B cell (primary cell): Measurements from ENCODE around the gene TUBB4A. TPM values are rescaled to one million over a fixed set of nuclear protein-coding genes. Genes with fewer than 3 reads are reported as not detected.

Experiments used
- ATAC-seq: fragments of 200-7000 bp; cut with Tn5 transposase; one replicate; pipeline ENCODE4 v1.10.0; 2021; ENCODE audit warnings: low read depth, mild to moderate bottlenecking, moderate number of reproducible peaks, moderate library complexity
- CTCF ChIA-PET: fragments of 350-600 bp; sonication (Branson Sonifier 250); formaldehyde crosslinking; loops from one replicate; lab custom pipeline; 2021; ENCODE audit warnings: antibody characterized with exemption, inconsistent platforms; lab: Charles Lee
- POLR2A ChIA-PET: fragments of 350-600 bp; sonication (Branson Sonifier 250); formaldehyde crosslinking; loops from one replicate; lab custom pipeline; 2021; ENCODE audit warnings: antibody characterized with exemption; lab: Charles Lee
- DNase-seq: peaks from one replicate; pipeline ENCODE4 v3.0.0; 2013
- H2AFZ ChIP-seq: 2 replicates; pipeline ENCODE4 v1.6.1; 2012; ENCODE audit warnings: mild to moderate bottlenecking, low read depth, low read length; ENCODE audit not compliant: insufficient read depth, poor library complexity, severe bottlenecking
- H3K27ac ChIP-seq, 2 donors: 1 replicate in 1 of 2; 2 replicates in 1 of 2; pipeline ENCODE4 v1.5.1; 2012 to 2013; ENCODE audit warnings: low read length in 2 of 2, mild to moderate bottlenecking in 2 of 2, moderate library complexity in 1 of 2
- H3K27me3 ChIP-seq, 4 experiments: fragments of 200-600 bp in 1 of 4; sonication (generic) in 1 of 4; replicated peaks in 1 of 4; 1 replicate in 2 of 4; 2 replicates in 2 of 4; pipeline versions ENCODE4 v1.6.1 to v1.7.0; 2013 to 2016; ENCODE audit warnings: low read length in 3 of 4, mild to moderate bottlenecking in 2 of 4, mixed read lengths in 1 of 4, moderate library complexity in 1 of 4; ENCODE audit not compliant: insufficient read depth in 4 of 4, control insufficient read depth in 3 of 4; ENCODE audit errors: control extremely low read depth in 1 of 4
- H3K36me3 ChIP-seq, 2 experiments: replicated peaks in 1 of 2; 1 replicate in 1 of 2; 2 replicates in 1 of 2; pipeline versions ENCODE4 v1.6.1 to v1.7.1; 2013; ENCODE audit warnings: low read length in 1 of 2; ENCODE audit not compliant: insufficient read depth in 2 of 2, control insufficient read depth in 1 of 2; ENCODE audit errors: control extremely low read depth in 1 of 2, extremely low read depth in 1 of 2
- H3K4me1 ChIP-seq, 2 donors: fragments of 200-600 bp in 1 of 2; sonication (generic) in 1 of 2; 1 replicate in 1 of 2; 2 replicates in 1 of 2; pipeline versions ENCODE4 v1.5.1 to v1.6.1; 2013 to 2017; ENCODE audit warnings: low read length in 2 of 2; ENCODE audit not compliant: control insufficient read depth in 2 of 2, insufficient read depth in 2 of 2
- H3K4me2 ChIP-seq: replicated peaks from 2 replicates; pipeline ENCODE3; 2012; ENCODE audit warnings: mild to moderate bottlenecking, low read depth, low read length; ENCODE audit not compliant: poor library complexity, severe bottlenecking
- H3K4me3 ChIP-seq, 5 experiments: fragments of 200-600 bp in 1 of 5; sonication (generic) in 1 of 5; 1 replicate in 3 of 5; 2 replicates in 2 of 5; pipeline versions ENCODE4 v1.5.1 to v1.7.0; 2011 to 2016; ENCODE audit warnings: low read length in 4 of 5, mild to moderate bottlenecking in 4 of 5, low read depth in 2 of 5, control low read depth in 1 of 5, moderate library complexity in 1 of 5; ENCODE audit not compliant: insufficient read depth in 1 of 5; ENCODE audit errors: control extremely low read depth in 1 of 5, extremely low read depth in 1 of 5
- H3K79me2 ChIP-seq: fragments of 200-600 bp; sonication (generic); one replicate; pipeline ENCODE4 v1.6.0; 2016; ENCODE audit warnings: low read length; ENCODE audit not compliant: control insufficient read depth, insufficient read depth
- H3K9ac ChIP-seq: fragments of 200-600 bp; sonication (generic); 2 replicates; pipeline ENCODE4 v1.6.1; 2017; ENCODE audit warnings: mild to moderate bottlenecking, low read length, moderate library complexity
- H3K9me3 ChIP-seq, 3 donors: one replicate each; pipeline versions ENCODE4 v1.6.1 to v1.7.1; 2013; ENCODE audit warnings: low read length in 2 of 3; ENCODE audit not compliant: control insufficient read depth in 2 of 3, insufficient read depth in 1 of 3; ENCODE audit errors: control extremely low read depth in 1 of 3
- H4K20me1 ChIP-seq: 2 replicates; pipeline ENCODE4 v1.6.0; 2012; ENCODE audit warnings: mild to moderate bottlenecking, low read length; ENCODE audit not compliant: insufficient read depth, control insufficient read depth, poor library complexity, severe bottlenecking
- H3K27ac Mint-ChIP-seq: one replicate; pipeline ENCODE4 v1.8.0; 2021; ENCODE audit warnings: mixed read lengths
- H3K27me3 Mint-ChIP-seq: one replicate; pipeline ENCODE4 v1.8.0; 2021; ENCODE audit warnings: mixed read lengths
- H3K4me1 Mint-ChIP-seq: one replicate; pipeline ENCODE4 v1.8.0; 2021; ENCODE audit warnings: mixed read lengths
- H3K4me3 Mint-ChIP-seq: one replicate; pipeline ENCODE4 v1.8.0; 2021; ENCODE audit warnings: mixed read lengths
- H3K9me3 Mint-ChIP-seq: one replicate; pipeline ENCODE4 v1.8.0; 2022; ENCODE audit warnings: mixed read lengths; ENCODE audit not compliant: insufficient read depth
- CTCF ChIP-seq: fragments of 200-600 bp; IDR thresholded peaks from one replicate; pipeline ENCODE4 v1.8.0; 2022; ENCODE audit warnings: antibody characterized with exemption, mild to moderate bottlenecking
- EZH2 ChIP-seq: IDR thresholded peaks from 2 replicates; pipeline ENCODE4 v1.6.1; 2012; ENCODE audit warnings: borderline replicate concordance, low read depth, mild to moderate bottlenecking, moderate library complexity, low read length; ENCODE audit not compliant: insufficient read depth, poor library complexity, severe bottlenecking
- WGBS: methylation state at CpG from one replicate; pipeline ENCODE4 v1.1.5; 2013; ENCODE audit warnings: missing lambda C conversion rate; ENCODE audit not compliant: insufficient coverage; 5-methylcytosine and 5-hydroxymethylcytosine counted together
- intact Hi-C: fragments of 100-400 bp; cut with micrococcal nuclease; formaldehyde crosslinking; loops from one replicate; pipeline ENCODE4 v1.10.0; 2022
- polyA plus RNA-seq: library from polyadenylated mRNA; depleted of rRNA; stranded (reverse); fragments of >200 nt; gene quantifications from 2 replicates; pipeline ENCODE4 v1.2.3, GENCODE V29; 2012
- total RNA-seq, 2 donors: library from RNA; stranded (reverse); fragments of 120-200 nt in 1 of 2; gene quantifications; 1 replicate in 1 of 2; 2 replicates in 1 of 2; pipeline versions ENCODE4 v1.2.3 to v1.2.4, GENCODE V29; 2013 to 2022

TUBB4A gene
- total and polyA plus RNA-seq, 2 donors (not counting 1 experiment from before 2014, with no cell fraction given): 3.9 to 21.9 TPM

- Histone ChIP-seq H2AFZ (no peak overlapping the region), H3K9me3 (no peaks in the 10 kb centered on the region), H3K27me3 (no peaks in the 10 kb centered on the region), H3K79me2 (no peaks in the 10 kb centered on the region), H3K4me1 (no peaks in the 10 kb centered on the region), H3K9ac (no peak overlapping the region), H3K27ac (no peak overlapping the region), H3K36me3 (no peaks in the 10 kb centered on the region), H3K4me2 (no peak overlapping the region), H3K4me3 (no peak overlapping the region), H4K20me1 (no peaks in the 10 kb centered on the region)
- peaks cover 2% of the 10 kb centered on the region for H3K9me3 Mint-ChIP-seq
- peak overlapping the region; percentile 62 for H3K27ac Mint-ChIP-seq
- TF ChIP-seq EZH2 (no peak), CTCF (no peak)
- 59% methylated on average over 11 of the region's 11 CpGs for WGBS
- intact Hi-C loops: no loop called here
- POLR2A ChIA-PET: no interaction called here
- H3K27me3 Mint-ChIP-seq: peaks cover 5% of the 10 kb centered on the region
- DNase-seq: peak; percentile 31
- no peak for ATAC-seq
- peaks cover 9% of the 10 kb centered on the region for H3K4me1 Mint-ChIP-seq
- no peak overlapping the region for H3K4me3 Mint-ChIP-seq
- CTCF ChIA-PET: no interaction called here
These were observed 41.8 kb upstream of the TUBB4A start for GRCh38 chr19:6543866-6544347.

GRCh38 chr19:6540918-6541689 lies 39.0 kb upstream of the TUBB4A start:
- H2AFZ ChIP-seq: no peak overlapping the region
- Mint-ChIP-seq H3K27ac (no peak overlapping the region), H3K4me1 (peaks cover 22% of the 10 kb centered on the region), H3K27me3 (peaks cover 5% of the 10 kb centered on the region), H3K4me3 (no peak overlapping the region), H3K9me3 (no peaks in the 10 kb centered on the region)
- POLR2A ChIA-PET: interaction anchor here (0.8 kb wide), 1 partner anchor 229 kb away, joined by 5 read pairs; no protein-coding TSS in a partner anchor
- H3K27ac ChIP-seq: no peak overlapping the region
- CTCF ChIA-PET: interaction anchor here (0.9 to 1.4 kb wide), 2 partner anchors 12 to 19 kb away, joined by 3 to 7 read pairs; no protein-coding TSS in a partner anchor
- no peak overlapping the region for H3K4me3 ChIP-seq
- no peak for TF ChIP-seq CTCF
- TF ChIP-seq EZH2: no peak
- H3K9ac ChIP-seq: no peak overlapping the region
- no peak for ATAC-seq
- no peaks in the 10 kb centered on the region for H3K27me3 ChIP-seq
- H3K4me2 ChIP-seq: no peak overlapping the region
- H3K9me3 ChIP-seq: peaks cover 0 to 9% (median 0%) of the 10 kb centered on the region in 3 donors
- H3K79me2 ChIP-seq: no peaks in the 10 kb centered on the region
- WGBS: 93% methylated on average over 6 of the region's 13 CpGs
- DNase-seq: no peak
- no peaks in the 10 kb centered on the region for H4K20me1 ChIP-seq
- peaks cover 11 to 24% of the 10 kb centered on the region in 2 donors for H3K4me1 ChIP-seq
- intact Hi-C loops: no loop called here
- no peaks in the 10 kb centered on the region for H3K36me3 ChIP-seq
